Astrocyte (in vitro differentiated cells and primary cell): ENCODE measurements around the gene DYNLT3. TPM values are rescaled to one million over a fixed set of nuclear protein-coding genes. Genes with fewer than 3 reads are reported as not detected.

Experiments used
- DNase-seq: peaks from one replicate; pipeline ENCODE4 v3.0.0-alpha.2; 2010; ENCODE audit warnings: low read depth
- FAIRE-seq: peaks from 2 replicates; lab custom pipeline; 2011; peaks lifted over from hg19 to GRCh38; lab: Jason Lieb, UNC
- H2AFZ ChIP-seq: 2 replicates; pipeline ENCODE4 v1.6.0; 2012; ENCODE audit warnings: low read depth, low read length, inconsistent platforms
- H3K27ac ChIP-seq: 2 replicates; pipeline ENCODE4 v1.5.1; 2011; ENCODE audit warnings: low read depth, low read length, inconsistent platforms
- H3K27me3 ChIP-seq: 2 replicates; pipeline ENCODE4 v1.6.0; 2011; ENCODE audit warnings: low read length, inconsistent platforms; ENCODE audit not compliant: insufficient read depth
- H3K36me3 ChIP-seq: 2 replicates; pipeline ENCODE4 v1.5.1; 2011; ENCODE audit warnings: low read length, inconsistent platforms; ENCODE audit not compliant: insufficient read depth
- H3K4me1 ChIP-seq: 2 replicates; pipeline ENCODE4 v1.5.1; 2011; ENCODE audit warnings: low read length, inconsistent platforms; ENCODE audit not compliant: insufficient read depth
- H3K4me2 ChIP-seq: 2 replicates; pipeline ENCODE4 v1.6.0; 2012; ENCODE audit warnings: low read length, inconsistent platforms
- H3K4me3 ChIP-seq: 2 replicates; pipeline ENCODE4 v1.5.1; 2011; ENCODE audit warnings: low read depth, mild to moderate bottlenecking, low read length, inconsistent platforms; ENCODE audit not compliant: insufficient read depth
- H3K79me2 ChIP-seq: 2 replicates; pipeline ENCODE4 v1.6.0; 2012; ENCODE audit warnings: mild to moderate bottlenecking, low read length, inconsistent platforms; ENCODE audit not compliant: insufficient read depth
- H3K9ac ChIP-seq: 2 replicates; pipeline ENCODE4 v1.6.0; 2012; ENCODE audit warnings: mild to moderate bottlenecking, low read length, inconsistent platforms
- H3K9me3 ChIP-seq: 2 replicates; pipeline ENCODE4 v1.5.1; 2012; ENCODE audit warnings: low read depth, mild to moderate bottlenecking, low read length, inconsistent platforms; ENCODE audit not compliant: insufficient read depth
- H4K20me1 ChIP-seq: 2 replicates; pipeline ENCODE4 v1.6.0; 2012; ENCODE audit warnings: low read length, inconsistent platforms; ENCODE audit not compliant: insufficient read depth
- H3K27ac Mint-ChIP-seq: one replicate; pipeline ENCODE4 v1.8.0; 2021; ENCODE audit warnings: mild to moderate bottlenecking, mixed read lengths; ENCODE audit not compliant: unreplicated experiment
- H3K27me3 Mint-ChIP-seq: one replicate; pipeline ENCODE4 v1.8.0; 2021; ENCODE audit warnings: low read depth, mixed read lengths; ENCODE audit not compliant: unreplicated experiment
- H3K36me3 Mint-ChIP-seq: one replicate; pipeline ENCODE4 v1.8.0; 2021; ENCODE audit warnings: low read depth, mixed read lengths; ENCODE audit not compliant: unreplicated experiment
- H3K4me1 Mint-ChIP-seq: one replicate; pipeline ENCODE4 v1.8.0; 2021; ENCODE audit warnings: low read depth, mixed read lengths; ENCODE audit not compliant: unreplicated experiment
- H3K4me3 Mint-ChIP-seq: one replicate; pipeline ENCODE4 v1.8.0; 2021; ENCODE audit warnings: mild to moderate bottlenecking, moderate library complexity, mixed read lengths; ENCODE audit not compliant: unreplicated experiment
- H3K9me3 Mint-ChIP-seq: one replicate; pipeline ENCODE4 v1.8.0; 2021; ENCODE audit warnings: mild to moderate bottlenecking, mixed read lengths; ENCODE audit not compliant: unreplicated experiment
- EZH2 ChIP-seq: IDR thresholded peaks from 2 replicates; pipeline ENCODE4 v1.6.1; 2012; ENCODE audit warnings: mild to moderate bottlenecking, low read length, inconsistent platforms; ENCODE audit not compliant: insufficient read depth
- total RNA-seq: library from RNA; stranded (reverse); gene quantifications from 2 replicates; pipeline ENCODE4 v1.2.1, GENCODE V29; 2021
- TF ChIP-seq, protein P1 (sequence below): IDR thresholded peaks from 2 replicates; pipeline ENCODE4 v1.5.1; 2011; ENCODE audit warnings: low read depth, mild to moderate bottlenecking, inconsistent platforms, low read length, moderate library complexity; ENCODE audit not compliant: insufficient read depth

Gene DYNLT3
- total RNA-seq, 1 donor from 2014 or later = 36.5 TPM

GRCh38 chrX:37803057-37803456 is 44.3 kb downstream of the DYNLT3 start:
- no peaks in the 10 kb centered on the region for H3K9me3 ChIP-seq
- H3K27ac ChIP-seq = no peak overlapping the region
- H3K36me3 ChIP-seq = no peaks in the 10 kb centered on the region
- no peaks in the 10 kb centered on the region for H3K4me1 Mint-ChIP-seq
- H3K27ac Mint-ChIP-seq = no peak overlapping the region
- H3K4me2 ChIP-seq = no peak overlapping the region
- no peak for FAIRE-seq
- no peaks in the 10 kb centered on the region for H3K27me3 Mint-ChIP-seq
- DNase-seq = no peak
- no peaks in the 10 kb centered on the region for H3K79me2 ChIP-seq
- H4K20me1 ChIP-seq = no peaks in the 10 kb centered on the region
- H3K4me3 ChIP-seq = no peak overlapping the region
- no peaks in the 10 kb centered on the region for H3K4me1 ChIP-seq
- no peak overlapping the region for H3K9ac ChIP-seq
- H3K36me3 Mint-ChIP-seq = no peaks in the 10 kb centered on the region
- no peaks in the 10 kb centered on the region for H3K9me3 Mint-ChIP-seq
- TF ChIP-seq, protein P1, sequence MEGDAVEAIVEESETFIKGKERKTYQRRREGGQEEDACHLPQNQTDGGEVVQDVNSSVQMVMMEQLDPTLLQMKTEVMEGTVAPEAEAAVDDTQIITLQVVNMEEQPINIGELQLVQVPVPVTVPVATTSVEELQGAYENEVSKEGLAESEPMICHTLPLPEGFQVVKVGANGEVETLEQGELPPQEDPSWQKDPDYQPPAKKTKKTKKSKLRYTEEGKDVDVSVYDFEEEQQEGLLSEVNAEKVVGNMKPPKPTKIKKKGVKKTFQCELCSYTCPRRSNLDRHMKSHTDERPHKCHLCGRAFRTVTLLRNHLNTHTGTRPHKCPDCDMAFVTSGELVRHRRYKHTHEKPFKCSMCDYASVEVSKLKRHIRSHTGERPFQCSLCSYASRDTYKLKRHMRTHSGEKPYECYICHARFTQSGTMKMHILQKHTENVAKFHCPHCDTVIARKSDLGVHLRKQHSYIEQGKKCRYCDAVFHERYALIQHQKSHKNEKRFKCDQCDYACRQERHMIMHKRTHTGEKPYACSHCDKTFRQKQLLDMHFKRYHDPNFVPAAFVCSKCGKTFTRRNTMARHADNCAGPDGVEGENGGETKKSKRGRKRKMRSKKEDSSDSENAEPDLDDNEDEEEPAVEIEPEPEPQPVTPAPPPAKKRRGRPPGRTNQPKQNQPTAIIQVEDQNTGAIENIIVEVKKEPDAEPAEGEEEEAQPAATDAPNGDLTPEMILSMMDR = no peak
- H3K4me3 Mint-ChIP-seq = no peak overlapping the region
- H3K27me3 ChIP-seq = no peaks in the 10 kb centered on the region
- no peak overlapping the region for H2AFZ ChIP-seq

DNA sequence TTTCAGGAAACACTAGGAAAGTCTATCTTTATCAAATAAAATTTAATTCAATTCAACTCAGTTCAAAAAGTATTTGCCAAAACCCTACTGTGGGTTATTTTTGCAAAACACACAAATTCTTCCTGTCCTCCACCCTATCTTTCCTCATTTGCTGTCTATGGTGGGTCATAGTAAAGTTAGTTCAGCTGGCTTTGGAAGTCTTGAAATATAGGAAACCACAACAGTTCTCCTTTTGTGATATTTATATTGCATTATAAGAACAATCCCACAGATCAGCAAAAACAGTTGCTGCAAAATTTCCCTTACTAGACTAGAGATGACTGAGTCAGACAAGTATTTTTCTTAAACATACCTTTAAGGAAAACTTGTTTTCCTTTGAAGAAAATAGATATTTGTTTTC is 45.3 kb downstream of the DYNLT3 start:
- DNase-seq (no peak), FAIRE-seq (no peak)
- Mint-ChIP-seq H3K27me3 (no peaks in the 10 kb centered on the region), H3K9me3 (no peaks in the 10 kb centered on the region), H3K36me3 (no peaks in the 10 kb centered on the region), H3K4me3 (no peak overlapping the region), H3K4me1 (no peaks in the 10 kb centered on the region), H3K27ac (no peak overlapping the region)
- H2AFZ ChIP-seq = no peak overlapping the region
- TF ChIP-seq, protein P1 = no peak
- H3K4me3 ChIP-seq = no peak overlapping the region
- no peaks in the 10 kb centered on the region for H4K20me1 ChIP-seq
- H3K27me3 ChIP-seq = no peaks in the 10 kb centered on the region
- H3K4me2 ChIP-seq = no peak overlapping the region
- no peaks in the 10 kb centered on the region for H3K4me1 ChIP-seq
- H3K9ac ChIP-seq = no peak overlapping the region
- no peaks in the 10 kb centered on the region for H3K79me2 ChIP-seq
- no peaks in the 10 kb centered on the region for H3K9me3 ChIP-seq
- H3K27ac ChIP-seq = no peak overlapping the region
- H3K36me3 ChIP-seq = no peaks in the 10 kb centered on the region

- H3K4me3 Mint-ChIP-seq = no peak overlapping the region
- no peak overlapping the region for H3K27ac ChIP-seq
- no peaks in the 10 kb centered on the region for H3K36me3 ChIP-seq
- no peak overlapping the region for H3K9ac ChIP-seq
- H3K9me3 ChIP-seq = no peaks in the 10 kb centered on the region
- no peak overlapping the region for H3K27ac Mint-ChIP-seq
- no peak overlapping the region for H3K4me2 ChIP-seq
- H3K9me3 Mint-ChIP-seq = no peaks in the 10 kb centered on the region
- no peaks in the 10 kb centered on the region for H3K36me3 Mint-ChIP-seq
- H3K27me3 ChIP-seq = no peaks in the 10 kb centered on the region
- FAIRE-seq (no peak), DNase-seq (no peak)
- H2AFZ ChIP-seq = no peak overlapping the region
- H4K20me1 ChIP-seq = no peaks in the 10 kb centered on the region
- no peaks in the 10 kb centered on the region for H3K79me2 ChIP-seq
- TF ChIP-seq, protein P1 = no peak
- TF ChIP-seq EZH2 = no peak
- no peaks in the 10 kb centered on the region for H3K4me1 Mint-ChIP-seq
- H3K4me3 ChIP-seq = no peak overlapping the region
- H3K4me1 ChIP-seq = no peaks in the 10 kb centered on the region
- H3K27me3 Mint-ChIP-seq = no peaks in the 10 kb centered on the region
Measured at GRCh38 chrX:37800717-37801116, 46.7 kb downstream of the DYNLT3 start.
